HG03064 (cell line): ENCODE measurements around the gene EN2.
"Not testable (repeated sequence)": the region's sequence is repeated elsewhere in the genome, so short reads cannot be mapped to it uniquely, and the experiment has no call there.

Source experiments
- ATAC-seq: cut with Tn5 transposase; IDR thresholded peaks from one replicate; pipeline ENCODE4 v1.9.1; 2021; ENCODE audit warnings: low read depth; ENCODE audit not compliant: unreplicated experiment

Gene EN2

GRCh38 chr7:155425011-155425340 lies 33.0 kb upstream of the EN2 start:
- ATAC-seq: no peak

GRCh38 chr7:155425887-155426286 lies 32.0 kb upstream of the EN2 start:
- no peak for ATAC-seq

- no peak for ATAC-seq
Observed at GRCh38 chr7:155426543-155427410, 31.2 kb upstream of the EN2 start.

- ATAC-seq: no peak
Observed at GRCh38 chr7:155427411-155428038, 30.4 kb upstream of the EN2 start.

- ATAC-seq: no peak
Observed at GRCh38 chr7:155428171-155428834, 29.6 kb upstream of the EN2 start.

- no peak for ATAC-seq
Observed at GRCh38 chr7:155429651-155430050, 28.3 kb upstream of the EN2 start.

GRCh38 chr7:155430606-155431005 lies 27.3 kb upstream of the EN2 start:
- no peak for ATAC-seq

- no peak for ATAC-seq
Observed at GRCh38 chr7:155431231-155431630, 26.7 kb upstream of the EN2 start.

- no peak for ATAC-seq
Observed at GRCh38 chr7:155431711-155432110, 26.2 kb upstream of the EN2 start.

GRCh38 chr7:155435110-155435509 lies 22.8 kb upstream of the EN2 start:
- ATAC-seq: no peak

GRCh38 chr7:155437836-155438235 lies 20.1 kb upstream of the EN2 start:
- ATAC-seq: no peak

GRCh38 chr7:155438777-155439176 lies 19.2 kb upstream of the EN2 start:
- ATAC-seq: no peak

- ATAC-seq: no peak
Observed at GRCh38 chr7:155439311-155440017, 18.5 kb upstream of the EN2 start.

- ATAC-seq: no peak
Observed at GRCh38 chr7:155440018-155440410, 17.9 kb upstream of the EN2 start.

GRCh38 chr7:155441856-155442255 lies 16.1 kb upstream of the EN2 start:
- ATAC-seq: no peak

GRCh38 chr7:155444746-155445145 lies 13.2 kb upstream of the EN2 start:
- no peak for ATAC-seq

- ATAC-seq: not testable (repeated sequence)
Observed at GRCh38 chr7:155445606-155446005, 12.3 kb upstream of the EN2 start.

- no peak for ATAC-seq
Observed at GRCh38 chr7:155447603-155448002, 10.3 kb upstream of the EN2 start.

GRCh38 chr7:155448632-155449007 lies 9.3 kb upstream of the EN2 start:
- ATAC-seq: no peak

- ATAC-seq: no peak
Observed at GRCh38 chr7:155449008-155449868, 8.7 kb upstream of the EN2 start.
